Muscle of back (tissue), 11 donors: ENCODE data around the gene PCNX4. TPM values are rescaled to one million over a fixed set of nuclear protein-coding genes. Genes with fewer than 3 reads are reported as not detected.

ENCODE experiments used
- DNase-seq, 3 donors: peaks; one replicate each; pipeline versions ENCODE4 v3.0.0 to v3.0.0-alpha.2; 2013
- polyA plus RNA-seq, 10 donors: library from polyadenylated mRNA; unstranded; fragments of 120-200 nt; gene quantifications; one replicate each; pipeline ENCODE4 v1.2.1, GENCODE V29; 2013; ENCODE audit not compliant: insufficient read length in 10 of 10

PCNX4 gene
- polyA plus RNA-seq, 10 donors, result 41.4 to 67.6 (median 55.1) TPM

DNA sequence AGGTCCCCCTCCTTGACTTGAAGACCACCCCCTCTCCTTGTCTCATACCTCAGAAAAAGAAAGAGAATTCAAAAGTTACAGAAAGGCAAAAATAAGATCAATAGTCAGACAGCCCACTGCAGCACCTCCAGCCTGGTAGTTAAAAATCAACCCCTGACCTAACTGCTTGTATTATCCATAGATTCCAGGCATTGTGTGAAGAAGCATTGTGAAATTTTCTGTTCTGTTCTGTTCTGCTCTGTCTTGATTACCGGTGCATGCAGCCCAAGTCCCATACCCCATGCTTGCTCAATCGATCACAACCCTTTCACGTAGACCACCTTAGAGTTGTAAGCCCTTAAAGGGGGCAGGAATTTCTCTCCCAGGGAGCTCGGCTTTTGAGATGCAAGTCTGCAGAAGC lies 79.2 kb downstream of the PCNX4 start:
- DNase-seq, result no peak

DNA sequence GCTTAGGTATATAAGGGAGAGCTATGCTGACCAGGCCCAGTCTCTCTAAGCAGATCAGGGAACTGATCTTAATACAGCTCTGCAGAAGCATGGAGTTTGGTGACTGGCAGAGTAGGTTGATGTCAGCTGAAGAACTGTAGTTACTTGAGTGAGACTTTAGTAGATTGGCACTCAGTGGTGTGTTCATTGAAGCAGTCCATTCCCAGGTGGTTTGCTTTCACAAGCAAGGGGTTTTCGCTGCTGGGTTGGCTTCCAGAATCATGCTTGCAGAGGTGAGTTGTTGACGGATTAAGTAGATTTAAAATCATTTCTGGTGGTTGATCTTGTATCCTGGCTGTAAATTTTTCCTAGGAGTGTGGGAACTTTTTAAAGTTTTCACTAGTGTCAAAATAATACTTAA lies 80.0 kb downstream of the PCNX4 start:
- DNase-seq, result no peak

GRCh38 chr14:60174352-60175254 lies 82.9 kb downstream of the PCNX4 start:
- DNase-seq, result no peak

- DNase-seq, result no peak
Observed at GRCh38 chr14:60175255-60175902, 83.7 kb downstream of the PCNX4 start.

DNA sequence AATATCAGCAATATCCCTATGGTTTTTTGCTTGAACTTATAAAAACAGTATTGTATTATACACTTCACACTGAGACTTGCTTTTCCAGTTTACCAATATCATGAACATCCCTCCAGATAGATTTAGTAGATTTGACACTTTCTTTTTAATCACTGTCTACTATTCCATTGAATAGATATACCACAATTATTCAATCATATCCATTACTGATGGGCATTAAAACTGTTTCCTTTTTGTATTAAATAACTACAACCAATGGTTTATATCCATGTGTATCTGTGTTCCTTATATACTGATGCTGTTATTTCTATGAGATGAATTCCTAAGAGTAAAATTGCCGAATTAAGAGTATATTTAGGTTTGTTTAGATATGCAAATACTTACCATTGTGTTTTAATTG lies 86.4 kb downstream of the PCNX4 start:
- no peak for DNase-seq

DNA sequence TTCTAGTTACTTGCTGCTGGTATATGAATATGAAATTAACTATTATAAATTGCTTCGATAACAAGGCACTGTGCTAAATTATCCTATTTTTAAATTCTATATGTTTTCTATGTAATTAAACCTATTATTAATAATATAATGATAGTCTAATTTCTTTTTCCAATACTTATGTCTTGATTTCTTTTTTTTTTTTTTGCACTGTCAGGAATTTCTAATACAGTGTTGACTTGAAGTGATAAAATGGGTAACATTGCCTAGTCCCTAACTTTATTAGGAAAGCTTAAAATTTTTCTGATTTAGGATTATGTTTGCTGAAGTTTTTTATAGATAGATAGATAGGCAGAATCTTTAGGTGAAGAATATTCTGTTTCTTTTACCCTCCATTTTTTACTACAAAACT lies 87.1 kb downstream of the PCNX4 start:
- DNase-seq, result no peak

DNA sequence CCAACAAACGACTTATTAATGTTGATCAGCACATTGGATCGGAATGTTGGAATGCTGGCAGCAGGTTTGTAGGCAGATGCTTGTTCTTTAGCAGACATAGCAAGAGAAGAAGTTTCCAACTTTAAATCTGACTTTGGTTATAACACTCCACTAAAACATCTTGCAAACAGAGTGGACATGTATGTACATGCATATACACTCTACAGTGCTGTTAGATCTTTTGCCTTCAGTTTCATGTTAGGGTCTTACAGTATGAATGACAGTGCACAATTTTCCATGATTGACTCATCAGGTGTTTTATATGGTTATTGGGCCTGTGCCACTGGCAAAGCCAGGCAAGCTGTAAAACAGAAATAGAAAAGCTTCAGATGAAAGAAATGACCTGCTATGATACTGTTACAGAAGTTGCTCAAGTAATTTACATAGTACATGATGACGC lies 87.7 kb downstream of the PCNX4 start:
- peak in 2 of 3 donors; percentile 13 to 40 for DNase-seq

- no peak for DNase-seq
Observed at GRCh38 chr14:60183138-60183537, 91.4 kb downstream of the PCNX4 start.

DNA sequence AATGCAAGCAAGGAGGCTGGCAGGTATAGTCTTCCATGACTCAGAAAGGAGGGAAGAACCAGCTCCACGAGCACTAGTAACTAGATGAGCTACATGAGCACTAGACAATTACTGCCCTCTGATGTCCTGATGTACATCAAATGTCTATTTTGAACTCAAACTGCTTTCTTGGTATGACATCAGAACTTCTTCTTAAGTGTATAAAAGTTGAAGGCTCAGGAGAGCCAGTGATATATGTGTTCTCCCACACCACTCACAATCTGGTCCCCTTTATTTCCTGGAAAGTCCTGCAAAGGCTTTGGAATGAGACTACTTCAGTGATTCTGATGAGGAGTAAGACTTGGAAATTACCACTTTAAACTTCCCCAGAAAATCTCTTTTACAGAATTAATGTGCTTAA lies 92.0 kb downstream of the PCNX4 start:
- peak in 1 of 3 donors; percentile 16 for DNase-seq

DNA sequence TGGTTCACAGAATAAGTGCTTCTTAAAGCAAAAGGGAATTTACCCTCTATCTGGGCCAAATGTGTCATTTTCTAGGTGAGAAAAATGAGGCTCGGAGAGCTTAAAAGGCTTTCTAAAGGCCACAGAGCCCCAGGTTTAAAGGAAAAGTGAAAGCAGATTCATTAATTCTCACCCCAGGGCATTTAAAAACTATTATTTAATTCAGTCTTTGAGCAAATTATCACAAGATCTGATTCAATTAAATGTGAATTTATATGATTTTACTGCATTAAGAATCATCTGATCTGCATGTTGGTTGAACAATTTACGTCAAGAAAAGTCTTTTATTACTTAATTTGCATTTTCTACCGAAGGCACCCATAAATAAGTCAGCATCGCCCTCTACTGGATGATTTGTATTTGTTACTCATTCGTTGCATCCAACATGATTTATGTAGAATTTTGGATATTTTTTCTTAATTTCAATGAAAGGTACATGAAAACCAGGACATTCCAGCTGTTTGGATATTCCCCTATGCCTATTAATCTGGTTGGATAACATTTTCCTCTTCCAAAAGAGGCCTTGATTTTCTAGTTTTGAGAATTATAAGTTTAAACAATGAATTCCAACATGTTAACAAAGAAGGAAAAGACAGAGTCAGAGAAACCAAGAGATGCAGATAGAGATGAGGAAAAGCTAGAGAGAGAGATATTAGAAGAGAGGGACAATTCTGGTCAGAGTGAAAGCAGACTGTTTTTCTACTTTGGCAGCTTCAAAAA lies 92.6 kb downstream of the PCNX4 start:
- DNase-seq, result peak; percentile 72 to 86 (median 74)

DNA sequence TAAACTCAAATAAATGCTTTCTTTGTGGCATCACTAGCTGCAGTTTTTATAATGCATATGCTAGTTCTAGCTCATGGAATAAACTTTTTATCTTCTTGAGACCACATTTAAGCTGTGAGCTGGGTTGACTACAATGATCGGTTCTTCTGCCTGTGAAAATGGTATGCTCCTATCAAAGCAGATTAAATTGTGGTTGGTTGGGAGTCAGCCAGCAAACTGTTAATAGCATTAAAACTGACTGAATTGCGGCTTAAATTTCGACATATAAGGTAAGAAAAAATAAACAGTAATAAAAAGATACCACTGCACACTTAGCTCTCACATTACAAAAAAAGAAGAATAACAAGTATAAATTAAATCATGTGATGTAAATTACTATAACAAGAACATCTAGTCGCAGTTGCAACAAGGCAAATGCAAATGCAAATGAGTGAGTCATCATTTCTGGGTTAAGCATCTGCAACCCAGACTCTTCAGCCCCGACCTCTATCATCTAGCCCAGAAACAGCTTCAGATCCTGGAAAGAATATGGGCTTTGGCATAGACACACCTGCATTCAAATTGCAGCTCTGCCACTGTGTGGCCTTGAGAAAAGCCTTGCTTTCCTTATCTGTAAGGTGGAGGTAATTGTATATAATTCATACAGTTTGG lies 93.3 kb downstream of the PCNX4 start:
- no peak for DNase-seq

- DNase-seq, result peak in 1 of 3 donors; percentile 24
Observed at GRCh38 chr14:60188115-60188514, 96.4 kb downstream of the PCNX4 start.

DNA sequence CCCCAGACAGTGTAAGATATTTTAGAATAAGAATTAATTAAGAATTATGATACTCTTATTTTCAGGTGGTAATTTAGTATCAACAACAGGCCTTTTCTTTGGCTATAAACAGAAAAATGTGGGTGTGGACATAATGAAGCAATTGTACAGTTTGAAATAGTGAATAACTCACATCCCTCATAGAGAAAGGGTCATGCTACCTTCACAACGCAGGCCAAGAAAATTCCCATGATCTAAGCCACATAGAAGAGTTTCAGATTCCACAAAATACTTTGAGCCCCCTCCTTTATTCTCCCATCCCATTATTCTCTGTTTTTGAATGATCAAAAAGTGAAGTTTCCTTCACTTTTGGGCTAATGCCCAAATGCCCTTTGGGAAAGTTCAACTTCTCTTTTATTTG lies 97.0 kb downstream of the PCNX4 start:
- no peak for DNase-seq

GRCh38 chr14:60189923-60190840 lies 98.5 kb downstream of the PCNX4 start:
- DNase-seq, result no peak

GRCh38 chr14:60195179-60195810 lies 103.6 kb downstream of the PCNX4 start:
- DNase-seq, result no peak

DNA sequence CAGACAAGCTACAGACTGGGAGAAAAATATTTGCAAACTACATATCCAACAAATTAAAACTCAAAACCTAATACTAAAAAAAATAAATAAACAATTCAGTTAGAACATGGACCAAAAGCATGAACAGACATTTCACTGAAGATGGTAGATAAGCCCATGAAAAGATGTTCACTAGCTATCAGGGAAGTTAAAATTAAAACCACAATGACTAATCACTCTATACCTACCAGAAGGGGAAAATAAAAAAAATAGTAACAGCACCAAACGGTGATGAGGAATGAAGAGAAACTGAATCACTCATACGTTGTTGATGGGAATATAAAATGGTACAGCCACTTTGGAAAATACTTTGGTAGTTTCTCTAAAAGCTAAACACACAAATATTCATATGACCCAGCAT lies 104.6 kb downstream of the PCNX4 start:
- DNase-seq, result no peak

GRCh38 chr14:60197629-60198303 lies 106.0 kb downstream of the PCNX4 start:
- no peak for DNase-seq

- no peak for DNase-seq
Observed at GRCh38 chr14:60199321-60199720, 107.6 kb downstream of the PCNX4 start.

GRCh38 chr14:60204104-60204842 lies 112.5 kb downstream of the PCNX4 start:
- DNase-seq, result no peak
